IPS-NIHi11 (cell line): ENCODE measurements around the gene LINGO4.

ENCODE experiments used
- DNase-seq: peaks from one replicate; pipeline ENCODE4 v3.0.0; 2012; ENCODE audit warnings: mixed read lengths, low spot score

Gene LINGO4

DNA sequence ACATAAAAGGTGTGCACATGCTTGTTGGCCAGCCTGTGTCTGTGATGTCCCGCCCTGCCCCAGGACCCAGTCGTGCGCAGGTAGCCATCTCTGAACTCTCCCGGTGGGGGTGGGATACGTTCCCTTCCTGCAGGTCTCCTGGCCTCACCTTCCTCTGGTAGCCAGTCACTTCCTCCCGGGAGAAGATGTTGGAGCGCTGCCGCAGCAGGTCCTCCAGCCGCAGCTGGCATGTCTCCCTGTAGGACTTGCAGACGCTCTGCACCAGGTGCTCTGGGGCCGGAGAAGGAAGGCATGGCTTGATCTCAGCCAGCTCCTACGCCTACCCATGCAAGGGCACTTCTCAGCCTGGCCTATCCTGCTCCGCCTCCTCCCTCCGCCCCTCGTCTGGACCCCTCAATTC lies 9.2 kb upstream of the LINGO4 start:
- DNase-seq = no peak

DNA sequence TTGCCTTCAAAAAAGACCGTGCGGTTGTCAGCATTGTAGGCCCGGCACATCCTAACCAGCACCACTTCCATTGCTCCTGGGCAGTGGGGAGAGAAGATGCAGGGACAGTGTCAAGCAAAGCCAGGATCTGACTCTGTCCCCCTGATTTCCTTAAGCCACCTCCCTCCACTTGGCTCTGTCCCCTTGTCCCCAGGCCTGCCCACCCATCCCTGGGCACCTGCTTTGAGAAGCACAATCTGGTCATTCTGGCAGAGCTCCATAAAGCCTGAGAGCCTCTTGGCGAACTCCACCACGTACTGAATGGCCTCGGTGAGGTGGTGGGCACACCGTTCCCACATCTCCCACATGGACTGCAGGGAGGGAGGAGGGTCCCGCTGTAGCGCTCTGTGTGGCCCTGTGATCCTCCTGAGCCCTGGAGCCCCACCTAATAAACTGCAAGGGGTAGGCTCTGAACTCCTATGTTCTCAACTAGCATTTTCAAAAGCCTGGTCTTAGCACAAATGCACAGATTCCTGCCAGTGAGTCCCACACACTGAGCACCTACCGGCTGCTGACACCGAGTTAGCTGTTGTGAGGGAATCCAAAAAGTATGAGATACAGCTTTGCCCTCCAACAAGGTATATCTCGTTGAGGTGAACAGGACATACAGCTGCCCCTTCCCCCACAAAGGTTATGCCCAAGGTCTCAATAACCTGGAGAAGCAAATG lies 8.2 kb upstream of the LINGO4 start:
- no peak for DNase-seq

DNA sequence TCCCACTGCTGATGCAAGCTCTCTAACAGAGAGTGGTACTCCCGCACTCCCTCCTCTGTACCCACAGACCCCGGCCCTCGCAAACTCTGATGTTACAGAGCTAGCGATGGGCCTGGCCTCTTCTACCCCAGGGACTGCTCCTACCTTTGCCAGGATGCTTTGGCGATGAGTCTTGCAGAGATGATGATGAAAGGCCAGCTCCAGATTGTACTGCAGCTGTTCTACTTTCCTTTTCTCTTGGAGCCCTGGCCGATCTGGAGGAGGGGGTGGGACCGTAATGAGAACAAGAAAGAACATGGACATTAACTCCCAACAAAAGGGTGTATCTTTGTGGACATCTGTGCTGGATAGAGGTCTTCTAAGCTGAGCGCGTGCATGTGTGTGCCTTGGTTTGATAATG lies 6.0 kb upstream of the LINGO4 start:
- DNase-seq = no peak

DNA sequence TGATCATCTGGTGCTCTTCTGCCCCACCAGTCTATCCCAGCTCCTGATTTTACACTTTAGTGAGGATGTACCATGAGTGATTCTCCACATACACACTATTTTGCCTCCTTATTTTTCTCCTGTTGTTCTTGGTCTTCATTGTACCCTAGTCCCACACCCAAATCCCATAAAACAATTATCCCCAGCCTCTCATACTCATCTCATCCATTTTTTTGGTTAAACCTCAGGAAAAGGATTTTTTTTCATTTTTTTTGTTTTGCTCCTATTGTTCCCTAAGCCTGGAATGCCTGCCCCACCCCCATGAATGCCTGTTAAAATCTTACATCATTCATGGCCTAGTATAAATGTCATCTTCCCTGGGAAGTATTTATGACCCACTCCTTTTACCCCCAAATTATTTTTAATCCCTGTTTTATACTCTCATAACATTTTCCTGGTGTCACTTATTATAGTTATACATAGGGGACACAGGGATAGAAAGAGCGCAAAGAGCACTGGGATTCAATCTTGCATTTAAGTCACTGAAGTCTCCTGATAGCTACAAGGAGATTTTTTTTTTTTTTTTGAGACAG lies 4.9 kb upstream of the LINGO4 start:
- DNase-seq = no peak

DNA sequence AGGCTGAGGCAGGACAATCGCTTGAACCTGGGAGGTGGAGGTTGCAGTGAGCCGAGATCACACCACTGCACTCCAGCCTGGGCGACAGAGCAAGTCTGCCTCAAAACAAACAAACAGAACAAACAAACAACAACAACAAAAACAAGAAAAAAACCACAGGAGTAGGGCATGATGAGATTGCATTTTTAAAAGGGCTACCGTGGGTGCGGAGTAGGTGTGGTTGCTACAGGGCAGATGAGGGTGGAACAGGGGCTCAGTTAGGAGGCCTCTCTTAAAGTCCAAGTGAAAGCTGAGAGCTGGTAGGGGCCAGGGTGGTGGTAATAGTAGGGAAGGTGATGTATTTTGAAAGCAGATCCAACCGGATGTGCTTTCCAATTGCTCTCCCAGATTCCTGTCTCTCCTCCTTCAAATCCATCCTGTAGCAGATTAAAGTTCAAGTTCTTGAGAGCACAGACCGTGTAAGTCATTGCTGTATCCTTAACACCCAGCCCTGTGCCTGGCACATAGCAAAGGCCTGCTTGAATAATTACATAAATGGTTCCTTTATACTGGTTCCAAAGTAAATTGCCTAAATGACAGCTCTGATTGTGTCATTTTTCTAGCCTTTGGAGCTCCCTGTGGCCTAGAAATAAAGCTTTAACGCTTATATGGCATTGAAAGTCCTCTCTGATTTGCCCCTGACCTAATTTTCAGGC lies 4.2 kb upstream of the LINGO4 start:
- DNase-seq = no peak

DNA sequence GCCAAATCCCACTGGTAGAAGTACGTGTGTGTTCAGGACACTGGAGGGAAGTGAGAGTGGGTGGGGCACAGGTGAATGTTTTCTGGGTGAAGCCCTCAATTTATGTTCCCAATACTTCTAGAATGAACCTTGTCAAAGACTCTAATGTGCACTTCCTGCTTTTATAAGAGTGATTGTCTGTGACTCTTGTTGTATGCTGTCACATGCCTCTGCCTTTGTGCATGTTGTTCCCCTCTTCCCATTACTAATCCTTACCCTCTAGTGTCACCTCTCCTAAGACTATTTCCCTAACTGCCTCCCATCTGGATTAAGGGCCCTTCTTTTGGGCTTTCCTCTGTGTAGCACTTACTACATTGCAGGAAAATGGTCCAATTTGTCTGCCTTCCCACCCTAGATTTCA lies 2.5 kb upstream of the LINGO4 start:
- DNase-seq = no peak

DNA sequence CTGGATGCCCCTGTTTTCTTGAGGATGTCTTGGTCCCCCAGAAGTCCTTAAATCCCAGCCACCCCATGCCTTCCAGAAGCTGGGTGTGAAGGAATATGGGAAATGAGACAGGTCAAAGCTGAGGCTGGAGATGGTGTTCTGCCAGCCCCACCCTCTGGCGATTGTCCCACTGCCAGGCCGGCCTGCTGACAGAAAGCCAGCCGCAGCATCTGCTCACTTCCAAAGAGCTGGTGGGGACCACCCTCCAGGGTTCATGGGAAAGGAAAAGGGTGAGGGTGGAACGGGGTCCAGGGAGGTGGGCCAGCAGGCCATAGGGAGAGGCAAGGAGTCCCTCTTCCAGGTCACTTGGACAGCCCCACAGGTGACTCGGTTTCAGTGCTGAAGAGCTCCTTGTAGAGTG lies 1.9 kb upstream of the LINGO4 start:
- no peak for DNase-seq

DNA sequence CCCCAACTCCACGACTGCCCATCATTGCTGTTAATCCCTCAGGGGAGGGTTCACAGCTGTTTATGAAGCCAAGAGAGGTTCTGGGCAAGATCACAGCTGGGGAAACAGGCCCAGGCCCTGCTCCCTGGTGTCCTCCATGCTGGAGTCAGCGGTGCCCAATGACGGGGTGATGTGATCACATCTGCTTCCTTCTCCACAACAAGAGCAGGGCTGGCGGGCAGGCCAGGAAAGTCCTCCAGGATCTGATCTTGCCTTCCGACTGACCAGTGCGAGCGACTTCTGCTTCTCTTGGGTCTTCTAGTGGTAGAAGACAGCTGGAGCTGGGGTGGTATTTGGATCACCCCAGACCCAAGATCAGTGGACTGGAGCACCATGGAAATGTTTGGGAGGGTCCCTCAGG lies 951 bp upstream of the LINGO4 start:
- no peak for DNase-seq

DNA sequence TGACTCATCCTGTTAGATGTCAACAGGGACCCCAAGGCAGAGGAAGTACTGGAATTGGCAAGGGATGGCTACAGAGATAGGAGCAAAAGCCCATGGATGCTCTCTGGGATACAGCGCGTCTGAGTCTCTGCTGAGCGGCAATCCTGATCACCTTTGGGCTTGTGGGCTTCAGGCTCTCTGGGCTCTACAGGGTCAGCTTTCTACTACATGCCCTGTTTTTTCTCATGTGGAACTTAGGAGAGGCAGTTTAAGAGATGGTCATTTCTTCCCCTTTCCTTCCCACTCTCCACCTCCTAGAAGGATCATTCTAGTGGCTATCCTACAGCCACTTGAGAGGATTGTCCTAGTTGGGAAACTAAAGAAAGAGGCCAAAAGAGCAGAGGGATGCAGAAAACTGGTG lies 1.3 kb downstream of the LINGO4 start:
- DNase-seq = no peak

DNA sequence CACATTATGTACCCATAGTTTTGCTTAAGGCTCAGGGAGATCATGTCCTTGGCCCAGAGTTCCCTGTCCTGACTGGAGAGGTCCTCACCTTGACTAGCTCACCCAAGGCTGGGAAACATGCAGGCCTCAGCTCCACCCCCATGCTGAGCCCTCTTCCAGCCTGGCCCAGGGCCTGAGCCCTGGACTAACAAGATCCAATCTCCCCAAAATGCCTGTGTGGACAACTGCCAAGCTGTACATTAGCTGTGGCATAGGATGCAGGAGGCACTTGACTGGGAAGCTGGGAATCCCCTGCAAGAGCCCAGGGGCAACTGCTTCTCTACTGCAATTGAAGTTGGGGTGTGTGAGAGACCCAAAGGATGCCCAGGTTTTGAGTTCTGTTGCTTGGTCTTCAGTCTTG lies 2.1 kb downstream of the LINGO4 start:
- DNase-seq = no peak

DNA sequence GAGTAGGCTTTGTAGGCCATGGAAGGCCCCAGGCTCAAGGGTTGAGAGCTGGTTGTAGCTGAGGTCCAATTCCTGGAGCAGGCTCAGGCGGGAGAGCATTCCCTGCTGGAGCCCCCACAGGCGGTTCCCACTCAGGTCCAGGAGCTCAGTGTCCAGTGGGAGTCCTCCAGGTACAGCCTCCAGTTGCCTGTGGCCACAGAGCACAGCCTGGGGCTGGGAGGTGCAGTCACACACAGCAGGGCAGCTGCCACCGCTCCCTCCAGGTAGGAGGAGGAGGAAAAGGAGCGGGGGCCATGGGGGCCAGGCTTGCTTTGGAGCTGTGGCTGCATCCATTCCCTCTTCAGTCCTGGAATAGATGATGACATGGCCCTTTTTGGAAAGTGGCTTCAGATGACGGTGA lies 2.8 kb downstream of the LINGO4 start:
- no peak for DNase-seq

DNA sequence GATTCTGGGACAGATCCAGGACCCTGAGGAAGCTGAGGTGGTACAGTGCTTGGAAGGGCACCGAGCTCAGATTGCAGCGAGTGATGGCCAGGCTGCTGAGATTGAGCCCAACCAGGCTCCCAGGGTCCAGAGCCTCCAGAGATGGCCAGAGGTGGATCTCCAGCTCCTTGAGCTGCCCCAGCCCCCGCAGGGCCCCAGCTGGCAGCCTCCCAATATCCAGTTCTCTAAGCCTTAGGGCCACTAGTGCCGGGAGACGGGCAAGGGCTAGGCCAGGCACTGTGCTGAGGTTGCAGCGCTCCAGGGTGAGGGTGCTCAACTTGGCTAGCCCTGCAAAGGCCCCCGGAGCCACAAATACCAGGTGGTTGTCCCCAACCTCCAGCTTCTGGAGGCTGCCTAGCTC lies 3.4 kb downstream of the LINGO4 start:
- no peak for DNase-seq

DNA sequence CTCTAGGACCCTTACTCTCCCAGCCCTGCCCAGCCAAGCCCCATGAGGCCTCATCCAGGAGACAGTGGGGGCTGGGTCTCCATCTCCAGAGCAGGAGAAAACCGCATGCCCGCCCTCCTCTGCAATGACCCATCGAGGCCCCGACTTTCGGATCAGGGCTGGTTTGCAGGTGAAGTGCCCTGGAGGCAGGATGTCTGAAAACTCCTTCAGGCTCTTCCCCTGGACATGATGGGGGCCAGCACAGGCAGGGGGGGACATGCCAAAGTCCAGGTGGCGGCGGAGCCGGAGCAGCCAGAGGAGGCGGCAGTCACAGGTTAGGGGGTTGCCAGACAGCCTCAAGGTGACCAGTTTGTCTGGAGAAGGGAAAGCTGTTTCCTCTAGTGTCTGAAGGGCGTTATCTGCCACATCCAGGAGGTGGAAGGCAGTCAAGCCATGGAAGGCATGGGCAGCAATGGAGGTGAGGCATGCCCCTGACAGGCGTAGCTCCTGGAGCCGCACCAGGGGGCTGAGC lies 3.9 kb downstream of the LINGO4 start:
- no peak for DNase-seq

DNA sequence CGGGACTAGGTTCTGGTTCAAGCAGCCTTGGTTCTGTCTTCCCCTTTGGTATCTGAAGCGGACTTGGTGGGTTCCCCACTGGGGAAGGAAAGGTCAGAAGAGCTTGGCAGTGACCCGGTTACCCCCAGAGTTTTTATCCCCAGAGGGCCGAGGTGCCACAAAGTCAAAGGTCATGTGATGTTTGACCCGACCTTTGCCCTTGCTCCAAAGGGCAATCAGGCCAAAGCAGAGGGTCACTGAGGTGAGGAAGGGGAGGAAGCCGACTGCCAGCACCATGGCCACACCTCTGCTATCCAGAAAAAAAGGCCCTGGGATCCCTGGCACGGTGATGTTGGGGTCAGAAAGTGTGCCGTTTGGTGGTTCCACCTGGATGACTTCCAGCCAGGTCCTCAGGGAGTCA lies 4.4 kb downstream of the LINGO4 start:
- DNase-seq = no peak

DNA sequence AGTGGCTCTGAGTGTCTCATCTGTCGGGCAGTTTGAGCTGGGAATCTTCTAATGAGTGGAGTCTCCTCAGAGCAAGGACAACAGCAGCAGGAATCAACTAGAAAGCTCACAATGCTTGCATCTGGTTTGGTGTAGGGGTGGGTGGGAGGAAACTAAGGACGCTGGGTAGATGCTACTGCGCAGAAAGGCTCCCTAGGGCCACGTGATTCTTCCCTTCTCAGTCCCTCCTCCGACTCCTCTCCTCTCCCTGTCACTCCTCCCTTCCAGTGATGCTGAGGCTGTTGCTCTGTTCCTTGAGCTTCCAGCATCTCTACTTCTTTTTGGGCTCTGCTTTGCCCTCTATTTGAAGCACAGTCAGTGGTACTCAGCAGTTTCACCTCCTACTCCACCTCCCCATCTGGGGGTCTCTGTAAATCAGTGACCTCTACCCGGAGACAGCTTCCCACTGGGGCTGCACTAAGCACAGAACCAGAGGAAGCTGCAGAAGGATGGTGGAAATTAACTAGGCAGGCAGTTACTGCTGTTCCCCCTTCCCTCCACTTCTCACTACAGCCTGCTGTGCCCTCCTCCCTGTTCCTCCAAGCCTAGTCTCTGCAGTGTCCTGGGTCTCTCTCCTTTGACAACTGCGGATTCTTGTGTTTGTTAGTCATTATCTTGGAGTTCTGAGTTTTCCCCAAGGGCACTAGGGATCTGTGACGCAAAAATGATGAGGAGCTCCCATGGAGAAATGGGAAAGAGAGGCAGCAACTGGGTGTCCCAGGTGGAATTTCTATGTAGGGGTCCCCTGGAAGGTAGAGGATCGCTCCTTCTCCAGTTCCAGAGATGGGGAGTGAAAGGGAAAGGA lies 5.8 kb downstream of the LINGO4 start:
- no peak for DNase-seq

DNA sequence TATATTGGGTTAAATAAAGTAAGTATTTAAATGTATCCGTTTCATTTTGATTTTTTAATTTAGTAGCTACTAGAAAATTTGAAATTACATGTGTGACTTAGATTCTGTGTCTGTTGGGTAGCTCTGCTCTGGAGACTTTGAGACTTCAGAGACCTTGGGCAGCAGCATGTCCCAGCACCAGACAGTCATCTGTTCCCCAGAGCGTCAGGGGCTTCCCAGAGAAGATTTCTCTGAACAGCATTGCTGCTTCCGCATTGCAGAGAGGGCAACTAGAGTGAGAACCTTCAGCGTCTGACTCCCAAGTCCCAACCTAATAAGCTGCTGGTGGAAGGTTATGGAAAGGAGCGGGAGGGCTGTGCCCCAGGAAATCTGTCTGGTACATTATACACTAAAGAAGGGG lies 6.6 kb downstream of the LINGO4 start:
- no peak for DNase-seq

DNA sequence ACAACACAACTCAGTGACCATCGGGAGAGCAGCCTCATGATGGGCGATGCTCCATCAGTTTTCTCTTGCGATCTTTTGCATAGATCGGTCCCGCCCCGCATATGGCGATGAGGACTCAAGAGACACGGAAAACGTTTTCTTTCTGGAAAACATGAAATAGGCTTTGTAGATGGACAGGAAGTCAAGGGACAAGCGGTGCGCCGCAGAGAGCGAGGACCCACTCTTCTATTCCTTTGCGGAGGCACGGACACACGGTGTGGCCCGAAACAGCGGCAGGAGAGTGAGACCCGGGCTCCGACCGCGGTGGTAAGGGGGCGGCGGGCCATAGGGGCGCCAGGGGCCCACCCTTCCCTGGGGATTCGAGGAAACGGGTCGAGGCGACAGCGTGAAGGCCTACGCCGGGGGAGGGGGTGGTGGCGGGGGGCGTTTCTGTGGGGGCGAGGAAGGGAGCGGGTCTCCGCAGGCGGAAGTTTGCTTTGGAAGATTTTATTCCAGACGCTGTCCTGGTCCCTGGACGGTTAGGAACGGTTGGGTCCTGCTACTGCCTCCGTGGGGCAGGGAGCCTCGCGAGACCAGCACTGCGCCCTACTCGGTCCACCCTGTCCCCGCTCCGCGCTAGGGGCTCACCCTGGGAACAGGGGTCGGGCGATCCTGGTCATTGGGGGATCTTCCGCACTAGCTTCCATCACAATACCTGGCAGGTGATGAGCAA lies 14.1 kb downstream of the LINGO4 start:
- peak; percentile 34 for DNase-seq

DNA sequence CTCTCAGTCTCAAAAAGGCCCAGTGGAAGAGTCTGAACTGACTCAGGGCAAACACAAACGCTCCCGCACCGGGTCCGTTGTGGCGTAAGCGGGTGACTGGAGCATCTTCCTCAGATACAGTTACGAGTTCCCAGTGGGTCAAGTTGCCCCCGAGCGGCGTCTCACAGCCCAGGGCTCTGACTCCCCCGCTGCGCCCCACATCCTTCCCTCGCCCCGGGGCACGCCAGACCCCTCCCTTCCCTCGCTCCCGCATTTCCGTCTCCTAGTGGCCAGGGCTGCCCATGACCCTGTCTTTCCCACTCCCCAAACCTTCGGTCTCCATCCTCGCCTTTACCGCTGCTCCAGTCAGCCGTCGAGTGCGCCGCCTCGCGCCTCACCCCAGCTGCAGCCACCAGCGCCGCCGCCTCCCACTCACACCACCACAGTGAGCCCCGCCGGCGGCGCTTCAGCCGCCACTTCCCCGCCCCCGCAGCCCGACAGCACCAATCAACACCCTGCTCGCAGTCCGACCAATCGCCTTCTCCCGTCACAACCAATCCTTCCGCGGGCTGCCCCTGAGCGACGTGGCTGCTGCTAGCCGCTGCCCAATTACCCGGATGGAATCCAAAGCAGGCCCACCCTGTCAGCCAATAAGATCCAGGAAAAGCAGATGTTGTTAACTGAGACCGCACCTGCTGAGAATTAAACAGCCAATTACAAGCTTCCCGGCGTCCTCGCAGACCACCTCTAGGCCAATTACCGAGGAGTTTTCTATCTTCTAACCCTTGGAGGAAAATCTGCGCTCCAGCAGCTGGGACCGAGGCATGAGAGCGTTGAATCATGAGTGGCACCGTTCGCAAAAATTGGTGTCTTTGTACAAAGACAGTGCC lies 14.9 kb downstream of the LINGO4 start, which contains the start of gene TDRKH:
TSS of gene TDRKH (minus strand) at position 430 of the 869 bp plus-strand sequence. CDS start 7,478 bp downstream, outside the sequence.
- DNase-seq = peak; percentile 99

DNA sequence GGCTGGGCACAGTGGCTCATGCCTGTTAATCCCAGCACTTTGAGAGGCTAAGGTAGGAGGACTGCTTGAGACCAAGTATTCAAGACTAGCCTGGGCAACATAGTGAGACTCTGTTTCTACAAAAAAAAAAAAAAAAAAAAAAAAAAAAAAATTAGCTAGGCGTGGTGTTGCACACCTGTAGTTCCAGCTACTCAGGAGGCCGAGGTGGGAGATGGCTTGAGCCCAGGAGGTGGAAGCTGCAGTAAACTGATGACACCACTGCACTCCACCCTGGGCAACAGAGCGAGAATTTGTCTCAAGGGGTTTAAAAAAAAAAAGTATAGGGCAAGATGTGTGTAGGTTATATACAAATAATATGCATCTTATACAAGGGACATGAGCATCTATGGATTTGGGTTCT lies 17.5 kb downstream of the LINGO4 start:
- DNase-seq = no peak

DNA sequence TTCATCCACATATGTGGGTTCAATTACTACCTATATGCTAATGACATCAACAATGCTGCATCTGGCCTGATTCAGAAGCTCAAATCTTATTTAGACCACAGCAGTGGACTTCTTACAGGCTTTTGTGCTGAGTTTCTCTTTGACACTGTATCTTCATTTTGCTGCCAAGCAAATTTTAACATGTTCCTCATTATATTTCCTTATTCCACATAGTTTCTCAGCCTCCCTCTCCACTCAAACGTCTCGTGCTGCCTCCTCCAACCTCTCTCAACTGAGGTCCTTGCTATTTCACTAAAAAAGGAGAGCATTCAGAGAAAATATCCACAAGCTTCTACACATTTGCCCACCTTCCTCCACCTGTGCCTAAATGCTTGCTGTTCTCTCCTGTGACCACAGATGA lies 21.4 kb downstream of the LINGO4 start:
- no peak for DNase-seq

DNA sequence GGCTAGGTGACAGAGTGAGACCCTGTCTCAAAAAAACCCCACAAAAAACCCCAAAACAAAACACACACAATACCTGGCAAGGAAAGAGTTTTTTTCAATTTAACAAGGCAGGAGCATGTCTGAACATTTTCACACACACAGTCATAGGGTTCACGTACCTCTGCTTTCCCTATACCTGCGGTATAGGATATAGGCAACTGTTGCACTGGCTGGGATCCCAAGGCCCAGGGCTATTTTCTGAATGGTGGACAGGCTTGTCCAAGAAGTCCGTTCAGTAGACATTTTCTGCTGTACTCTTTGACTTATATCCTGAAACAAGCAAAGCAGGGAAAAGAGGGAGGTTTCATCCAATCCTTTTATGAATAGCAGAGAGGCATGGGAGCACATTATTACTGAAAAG lies 22.5 kb downstream of the LINGO4 start:
- DNase-seq = no peak
